ENCODE results near the gene PDE1A.
"Not testable (repeated sequence)": the region's sequence is repeated elsewhere in the genome, so short reads cannot be mapped to it uniquely, and the experiment has no call there.

The PDE1A gene

GRCh38 chr2:182281276-182281675, 145.6 kb downstream of the PDE1A start:
- in situ Hi-C loops (cut with HindIII; ENCODE audit: low sequenced_read_pairs), result no loop called here

GRCh38 chr2:182280118-182280517, 146.7 kb downstream of the PDE1A start:
- in situ Hi-C loops (cut with HindIII; ENCODE audit: low sequenced_read_pairs), result no loop called here

- in situ Hi-C loops (cut with HindIII; ENCODE audit: low sequenced_read_pairs), result not testable (repeated sequence)
These were observed 150.2 kb downstream of the PDE1A start for GRCh38 chr2:182276662-182277061.

- in situ Hi-C loops (cut with HindIII; ENCODE audit: low sequenced_read_pairs), result no loop called here
These were observed 158.9 kb downstream of the PDE1A start for GRCh38 chr2:182267971-182268370.

- in situ Hi-C loops (cut with HindIII; ENCODE audit: low sequenced_read_pairs), result no loop called here
These were observed 159.9 kb downstream of the PDE1A start for GRCh38 chr2:182266909-182267308.

- in situ Hi-C loops (cut with HindIII; ENCODE audit: low sequenced_read_pairs), result no loop called here
These were observed 161.1 kb downstream of the PDE1A start for GRCh38 chr2:182265718-182266117.

GRCh38 chr2:182261860-182262387, 164.9 kb downstream of the PDE1A start:
- in situ Hi-C loops (cut with HindIII; ENCODE audit: low sequenced_read_pairs), result no loop called here

- in situ Hi-C loops (cut with HindIII; ENCODE audit: low sequenced_read_pairs), result no loop called here
These were observed 167.1 kb downstream of the PDE1A start for GRCh38 chr2:182259629-182260150.

GRCh38 chr2:182252534-182252933, 174.3 kb downstream of the PDE1A start:
- in situ Hi-C loops (cut with HindIII; ENCODE audit: low sequenced_read_pairs), result no loop called here

GRCh38 chr2:182248898-182249297, 177.9 kb downstream of the PDE1A start:
- in situ Hi-C loops (cut with HindIII; ENCODE audit: low sequenced_read_pairs), result no loop called here

- in situ Hi-C loops (cut with HindIII; ENCODE audit: low sequenced_read_pairs), result no loop called here
These were observed 178.5 kb downstream of the PDE1A start for GRCh38 chr2:182248362-182248761.

GRCh38 chr2:182247831-182248230, 179.0 kb downstream of the PDE1A start:
- in situ Hi-C loops (cut with HindIII; ENCODE audit: low sequenced_read_pairs), result no loop called here

- in situ Hi-C loops (cut with HindIII; ENCODE audit: low sequenced_read_pairs), result no loop called here
These were observed 180.9 kb downstream of the PDE1A start for GRCh38 chr2:182245963-182246362.

- in situ Hi-C loops (cut with HindIII; ENCODE audit: low sequenced_read_pairs), result no loop called here
These were observed 184.2 kb downstream of the PDE1A start for GRCh38 chr2:182242609-182243008.

GRCh38 chr2:182241936-182242335, 184.9 kb downstream of the PDE1A start:
- in situ Hi-C loops (cut with HindIII; ENCODE audit: low sequenced_read_pairs), result no loop called here

- in situ Hi-C loops (cut with HindIII; ENCODE audit: low sequenced_read_pairs), result no loop called here
These were observed 185.9 kb downstream of the PDE1A start for GRCh38 chr2:182240862-182241371.

- in situ Hi-C loops (cut with HindIII; ENCODE audit: low sequenced_read_pairs), result no loop called here
These were observed 196.3 kb downstream of the PDE1A start for GRCh38 chr2:182230561-182230960.

GRCh38 chr2:182229297-182229696, 197.5 kb downstream of the PDE1A start:
- in situ Hi-C loops (cut with HindIII; ENCODE audit: low sequenced_read_pairs), result no loop called here

GRCh38 chr2:182228741-182229140, 198.1 kb downstream of the PDE1A start:
- in situ Hi-C loops (cut with HindIII; ENCODE audit: low sequenced_read_pairs), result no loop called here

- in situ Hi-C loops (cut with HindIII; ENCODE audit: low sequenced_read_pairs), result no loop called here
These were observed 198.8 kb downstream of the PDE1A start for GRCh38 chr2:182228073-182228473.

GRCh38 chr2:182226807-182227206, 200.0 kb downstream of the PDE1A start:
- in situ Hi-C loops (cut with HindIII; ENCODE audit: low sequenced_read_pairs), result no loop called here

- in situ Hi-C loops (cut with HindIII; ENCODE audit: low sequenced_read_pairs), result no loop called here
These were observed 202.2 kb downstream of the PDE1A start for GRCh38 chr2:182224669-182225068.

- in situ Hi-C loops (cut with HindIII; ENCODE audit: low sequenced_read_pairs), result no loop called here
These were observed 205.8 kb downstream of the PDE1A start for GRCh38 chr2:182220998-182221397.

Measured in endothelial cell of hepatic sinusoid (primary cell).